SKM-1 (cell line): ENCODE results near the gene GRID1.

Source experiments
- DNase-seq: peaks from one replicate; lab custom pipeline; 2025; ENCODE audit not compliant: unreplicated experiment; lab: John Stamatoyannopoulos, UW

GRID1 gene

GRCh38 chr10:86295351-86295750 is 71.2 kb downstream of the GRID1 start:
- DNase-seq: no peak

- DNase-seq: no peak
Measured at GRCh38 chr10:86294346-86295265, 72.0 kb downstream of the GRID1 start.

GRCh38 chr10:86293396-86293791 is 73.2 kb downstream of the GRID1 start:
- DNase-seq: no peak

GRCh38 chr10:86292462-86293395 is 73.9 kb downstream of the GRID1 start:
- DNase-seq: no peak

- no peak for DNase-seq
Measured at GRCh38 chr10:86291616-86292340, 74.8 kb downstream of the GRID1 start.

GRCh38 chr10:86290933-86291615 is 75.5 kb downstream of the GRID1 start:
- no peak for DNase-seq

GRCh38 chr10:86289577-86289868 is 77.1 kb downstream of the GRID1 start:
- DNase-seq: no peak

GRCh38 chr10:86288695-86289576 is 77.7 kb downstream of the GRID1 start:
- no peak for DNase-seq

- no peak for DNase-seq
Measured at GRCh38 chr10:86287966-86288579, 78.5 kb downstream of the GRID1 start.

- DNase-seq: no peak
Measured at GRCh38 chr10:86287110-86287793, 79.3 kb downstream of the GRID1 start.

GRCh38 chr10:86286236-86287109 is 80.1 kb downstream of the GRID1 start:
- no peak for DNase-seq

- DNase-seq: no peak
Measured at GRCh38 chr10:86285136-86285790, 81.3 kb downstream of the GRID1 start.

GRCh38 chr10:86284355-86285105 is 82.1 kb downstream of the GRID1 start:
- DNase-seq: no peak

- no peak for DNase-seq
Measured at GRCh38 chr10:86283466-86284287, 82.9 kb downstream of the GRID1 start.

- DNase-seq: no peak
Measured at GRCh38 chr10:86282664-86283465, 83.7 kb downstream of the GRID1 start.
